Measurements from ENCODE around the gene GPR78. TPM values are rescaled to one million over a fixed set of nuclear protein-coding genes. Genes with fewer than 3 reads are reported as not detected.
"Not testable (repeated sequence)": the region's sequence is repeated elsewhere in the genome, so short reads cannot be mapped to it uniquely, and the experiment has no call there.

Gene GPR78
- polyA plus RNA-seq, 4 donors = 0.32 to 1.8 (median 1.1) TPM

GRCh38 chr4:8560265-8561047, 19.7 kb upstream of the GPR78 start:
- no peak for DNase-seq (ENCODE audit: low read depth in 4 of 4, low spot score in 2 of 4)

DNA sequence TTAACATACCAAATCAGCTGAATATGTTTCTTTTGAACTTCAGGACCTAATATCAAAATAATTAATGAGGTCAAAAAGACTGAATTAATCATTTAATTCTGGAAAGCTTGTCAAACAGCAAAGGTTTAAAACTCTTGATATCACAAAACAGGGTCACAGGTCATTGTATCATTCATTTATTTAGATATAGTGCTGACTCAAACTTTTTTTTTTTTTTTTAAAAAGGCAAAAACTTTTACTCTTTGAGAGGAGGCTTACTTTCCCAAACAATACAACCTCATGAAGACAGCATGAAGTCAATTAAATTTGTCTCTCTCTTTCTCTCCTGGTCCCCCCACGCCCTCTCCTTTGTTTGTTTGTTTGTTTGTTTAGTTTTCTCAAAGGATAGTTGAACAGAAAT, 15.6 kb upstream of the GPR78 start:
- no peak for DNase-seq (ENCODE audit: low read depth in 4 of 4, low spot score in 2 of 4)

DNA sequence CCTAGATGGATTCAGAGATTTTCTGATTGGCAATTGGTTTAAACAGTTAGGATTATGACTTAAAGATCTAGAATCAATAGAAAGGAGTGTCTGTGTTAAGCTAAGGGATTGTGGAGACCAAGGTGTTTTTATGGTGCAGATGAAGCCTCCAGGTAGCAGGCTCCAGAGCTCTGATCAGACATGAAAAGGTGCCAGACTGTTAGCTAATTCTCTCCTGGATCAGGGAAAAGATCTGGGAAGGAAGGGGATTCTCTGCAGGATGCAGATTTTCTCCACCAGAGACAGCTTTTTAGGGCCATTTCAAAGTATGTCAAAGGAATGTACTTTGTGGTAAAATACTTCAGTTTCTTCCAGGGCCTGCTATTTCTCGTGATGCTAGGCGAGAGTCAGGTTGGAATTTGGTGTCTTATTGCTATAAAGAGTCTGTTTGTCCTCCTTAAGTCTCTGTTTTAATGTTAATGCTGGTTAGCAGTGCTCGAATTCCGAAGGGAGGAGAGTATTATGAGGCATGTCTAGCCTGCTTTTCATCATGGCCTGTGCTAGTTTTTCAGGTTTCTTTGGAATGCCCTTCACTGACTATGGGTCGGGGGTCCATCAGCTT, 12.0 kb upstream of the GPR78 start:
- DNase-seq (ENCODE audit: low read depth in 4 of 4, low spot score in 2 of 4) = no peak

DNA sequence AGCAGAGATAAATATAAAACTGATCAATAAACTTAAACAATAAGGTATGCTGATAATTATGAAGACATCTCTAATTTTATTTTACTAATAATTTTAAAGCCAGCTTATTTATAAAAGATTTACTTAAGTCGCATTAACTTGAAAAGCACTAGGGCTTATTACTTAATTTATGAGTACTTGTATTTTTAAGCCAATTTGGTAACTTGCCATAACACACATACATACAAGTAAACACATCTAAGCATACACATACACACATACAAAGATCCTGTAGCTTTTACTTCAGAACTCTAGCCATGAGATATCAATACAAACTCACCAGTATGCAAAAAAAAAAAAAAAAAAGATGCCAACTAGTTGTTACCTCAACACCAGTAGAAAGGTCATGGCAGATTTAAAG, 10.0 kb upstream of the GPR78 start:
- no peak for DNase-seq (ENCODE audit: low read depth in 4 of 4, low spot score in 2 of 4)

- no peak for DNase-seq (ENCODE audit: low read depth in 4 of 4, low spot score in 2 of 4)
These were observed 8.2 kb upstream of the GPR78 start for GRCh38 chr4:8571702-8572685.

GRCh38 chr4:8573266-8573665, 6.9 kb upstream of the GPR78 start:
- no peak for DNase-seq (ENCODE audit: low read depth in 4 of 4, low spot score in 2 of 4)

DNA sequence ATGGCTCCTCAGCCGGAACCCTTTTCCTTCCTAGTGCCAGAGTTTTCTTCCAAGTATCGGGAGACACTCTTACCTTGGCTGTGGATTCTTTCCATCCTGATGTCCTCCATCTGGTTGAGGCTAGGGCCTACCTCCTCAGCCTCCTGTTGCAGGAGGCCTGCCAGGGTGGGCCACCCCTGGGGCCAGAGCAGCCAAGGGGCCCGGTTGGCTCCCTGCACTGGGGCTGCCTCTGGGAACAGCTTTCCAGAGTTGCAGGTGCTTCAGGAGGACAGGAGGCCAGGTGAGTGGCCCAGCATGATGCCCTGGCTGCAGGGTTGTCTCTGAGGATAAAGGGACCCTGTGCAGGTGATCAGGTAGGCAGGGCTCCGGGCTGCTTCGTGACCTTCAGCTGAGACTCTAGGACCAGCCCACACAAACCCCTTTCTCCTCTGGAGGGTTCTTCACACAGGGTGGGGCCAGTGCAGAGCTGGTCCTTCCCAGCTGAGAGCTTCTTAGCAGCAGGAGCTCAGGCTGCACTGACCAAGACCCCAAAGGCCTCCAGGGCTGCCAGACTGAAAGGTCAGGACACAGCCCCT, 5.3 kb upstream of the GPR78 start:
- no peak for DNase-seq (ENCODE audit: low read depth in 4 of 4, low spot score in 2 of 4)

GRCh38 chr4:8575457-8575856, 4.7 kb upstream of the GPR78 start:
- no peak for DNase-seq (ENCODE audit: low read depth in 4 of 4, low spot score in 2 of 4)

DNA sequence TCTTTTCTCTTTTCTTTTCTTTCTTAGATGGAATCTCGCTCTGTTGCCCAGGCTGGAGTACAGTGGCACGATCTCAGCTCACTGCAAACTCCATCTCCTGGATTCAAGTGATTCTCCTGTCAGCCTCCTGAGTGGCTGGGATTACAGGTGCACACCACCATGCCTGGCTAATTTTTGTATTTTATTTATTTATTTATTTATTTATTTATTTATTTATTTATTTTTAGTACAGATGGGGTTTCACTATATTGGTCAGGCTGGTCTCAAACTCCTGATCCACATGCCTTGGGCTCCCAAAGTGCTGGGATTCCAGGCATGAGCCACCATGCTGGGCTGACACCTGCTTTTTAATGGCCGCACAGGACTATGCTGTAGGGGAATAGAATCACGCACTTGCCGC, 3.6 kb upstream of the GPR78 start:
- not testable (repeated sequence) for DNase-seq (ENCODE audit: low read depth in 4 of 4, low spot score in 2 of 4)

DNA sequence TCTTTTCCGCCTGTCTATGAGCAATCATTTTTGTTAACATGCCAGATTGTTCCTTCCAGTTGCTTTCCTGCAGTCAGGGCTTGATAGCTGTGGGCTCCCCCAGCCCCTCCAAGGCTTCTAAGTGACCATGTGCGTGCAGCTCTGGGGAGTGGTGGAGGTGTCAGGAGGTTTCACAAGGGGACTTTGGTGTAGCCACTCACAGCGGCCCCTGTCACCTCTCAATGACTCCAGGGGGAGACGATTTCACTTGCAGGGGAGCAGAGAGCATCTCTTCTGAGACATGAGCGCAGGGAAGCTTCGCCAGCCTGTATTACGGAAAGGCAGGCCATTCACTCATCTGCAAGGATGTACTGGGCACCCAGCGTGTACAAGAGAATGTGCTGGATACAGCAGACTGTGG, 3.1 kb upstream of the GPR78 start:
- DNase-seq (ENCODE audit: low read depth in 4 of 4, low spot score in 2 of 4) = no peak

DNA sequence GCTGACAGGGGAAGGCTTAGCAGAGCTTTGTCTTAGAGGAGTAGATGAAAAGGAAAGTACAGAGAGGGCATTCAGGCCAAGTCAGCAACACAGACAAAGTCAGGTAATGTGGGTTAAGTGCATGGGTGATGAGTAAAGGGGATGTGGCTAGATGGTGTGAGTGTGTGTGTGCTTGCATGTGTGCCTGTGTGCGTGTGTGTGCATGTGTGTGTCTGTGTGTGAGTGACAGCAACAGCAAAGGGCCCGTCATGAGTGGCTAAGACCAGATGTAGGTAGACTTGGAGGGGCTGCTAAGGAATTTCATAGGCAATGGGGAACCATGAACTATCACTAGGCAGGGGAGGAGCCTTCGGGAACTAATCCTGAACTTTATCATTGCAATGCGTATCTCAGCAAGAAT, 2.2 kb upstream of the GPR78 start:
- DNase-seq (ENCODE audit: low read depth in 4 of 4, low spot score in 2 of 4) = no peak

DNA sequence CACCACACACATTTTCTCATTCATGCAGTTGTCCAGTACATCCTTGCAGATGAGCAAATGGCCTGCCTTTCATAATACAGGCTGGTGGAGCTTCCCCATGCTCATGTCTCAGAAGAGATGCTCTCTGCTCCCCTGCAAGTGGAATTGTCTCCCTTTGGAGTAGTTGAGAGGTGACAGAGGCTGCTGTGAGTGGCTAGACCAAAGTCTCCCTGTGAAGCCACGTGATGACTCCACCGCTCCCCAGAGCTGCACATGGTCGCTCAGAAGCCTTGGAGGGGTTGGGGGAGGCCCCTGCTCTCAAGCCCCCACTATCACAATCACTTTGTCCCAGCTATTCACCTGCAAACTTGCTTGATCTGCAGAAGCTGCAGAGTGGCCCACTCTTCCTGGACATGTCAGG, 1.5 kb upstream of the GPR78 start:
- no peak for DNase-seq (ENCODE audit: low read depth in 4 of 4, low spot score in 2 of 4)

DNA sequence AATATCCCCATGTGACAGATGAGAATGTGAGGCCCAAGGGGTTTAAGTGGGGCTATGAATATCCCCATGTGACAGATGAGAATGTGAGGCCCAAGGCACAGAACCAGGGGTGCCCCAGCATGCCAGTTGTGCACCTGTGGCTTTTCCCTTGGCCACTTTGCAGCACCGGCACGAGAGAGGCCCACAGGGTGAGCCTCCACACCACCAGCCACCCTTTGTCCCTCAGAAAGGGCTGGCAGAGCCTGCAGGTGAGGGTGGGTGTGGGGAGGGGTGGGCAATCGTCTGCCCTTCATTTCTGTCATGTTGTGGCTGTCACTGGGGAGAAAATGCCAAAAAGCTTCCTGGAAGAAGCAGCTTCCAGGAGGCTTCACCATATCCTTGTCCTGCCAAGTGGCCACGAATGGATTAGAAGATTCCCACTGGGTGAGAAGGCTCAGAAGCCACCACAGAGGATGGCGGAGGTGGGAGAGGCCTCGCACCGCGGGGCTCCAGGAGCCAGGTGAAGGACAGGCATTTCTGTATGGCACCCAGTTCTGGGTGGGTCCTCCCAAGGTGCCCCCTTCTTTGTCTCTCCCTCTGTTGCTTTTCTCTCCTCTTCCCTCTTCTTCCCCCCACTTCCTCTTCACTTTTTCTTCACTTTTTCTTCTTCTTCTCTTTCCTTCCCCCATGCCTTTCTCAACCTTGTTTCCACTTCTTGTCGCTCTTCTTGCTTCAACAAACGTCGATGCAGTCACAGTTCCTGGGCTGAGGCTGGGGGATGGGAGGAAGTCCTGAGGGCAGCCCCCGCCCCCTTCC, 469 bp upstream of the GPR78 start:
- no peak for DNase-seq (ENCODE audit: low read depth in 4 of 4, low spot score in 2 of 4)

DNA sequence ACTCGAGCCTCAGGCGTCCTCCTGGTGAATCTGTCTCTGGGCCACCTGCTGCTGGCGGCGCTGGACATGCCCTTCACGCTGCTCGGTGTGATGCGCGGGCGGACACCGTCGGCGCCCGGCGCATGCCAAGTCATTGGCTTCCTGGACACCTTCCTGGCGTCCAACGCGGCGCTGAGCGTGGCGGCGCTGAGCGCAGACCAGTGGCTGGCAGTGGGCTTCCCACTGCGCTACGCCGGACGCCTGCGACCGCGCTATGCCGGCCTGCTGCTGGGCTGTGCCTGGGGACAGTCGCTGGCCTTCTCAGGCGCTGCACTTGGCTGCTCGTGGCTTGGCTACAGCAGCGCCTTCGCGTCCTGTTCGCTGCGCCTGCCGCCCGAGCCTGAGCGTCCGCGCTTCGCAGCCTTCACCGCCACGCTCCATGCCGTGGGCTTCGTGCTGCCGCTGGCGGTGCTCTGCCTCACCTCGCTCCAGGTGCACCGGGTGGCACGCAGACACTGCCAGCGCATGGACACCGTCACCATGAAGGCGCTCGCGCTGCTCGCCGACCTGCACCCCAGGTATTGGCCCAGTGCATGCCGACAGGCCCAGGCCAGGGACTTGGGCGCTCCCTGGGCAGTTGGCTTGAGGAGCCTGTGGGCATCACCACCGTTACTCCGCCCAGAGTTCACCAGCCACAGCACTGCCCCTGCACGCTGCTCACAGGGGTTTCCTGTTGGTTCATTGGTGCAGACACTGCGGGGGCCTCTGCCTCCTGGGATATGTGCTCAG, 1.1 kb downstream of the GPR78 start:
- no peak for DNase-seq (ENCODE audit: low read depth in 4 of 4, low spot score in 2 of 4)

DNA sequence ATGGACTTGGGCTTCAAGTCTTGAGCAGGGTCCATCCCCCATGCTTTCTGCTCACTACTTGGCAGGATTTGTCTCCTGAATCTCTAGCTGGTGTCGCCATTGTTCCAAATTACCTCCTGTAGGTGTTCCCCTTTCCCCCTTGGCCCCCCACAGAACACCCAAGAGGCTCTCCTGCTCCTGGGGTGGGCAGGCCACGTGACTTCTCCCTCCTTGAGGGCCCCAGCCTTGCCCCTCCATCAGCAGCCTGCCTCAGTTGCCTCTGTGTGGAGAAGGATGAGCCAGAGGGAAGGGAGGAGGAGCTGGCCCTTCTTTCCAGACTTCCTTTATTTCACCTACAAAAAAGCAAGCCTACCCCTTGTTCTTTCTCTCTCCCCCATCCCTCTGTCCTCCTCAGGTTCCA, 1.8 kb downstream of the GPR78 start:
- no peak for DNase-seq (ENCODE audit: low read depth in 4 of 4, low spot score in 2 of 4)

- DNase-seq (ENCODE audit: low read depth in 4 of 4, low spot score in 2 of 4) = no peak
These were observed 2.2 kb downstream of the GPR78 start for GRCh38 chr4:8582436-8582835.

- no peak for DNase-seq (ENCODE audit: low read depth in 4 of 4, low spot score in 2 of 4)
These were observed 2.9 kb downstream of the GPR78 start for GRCh38 chr4:8582941-8583654.

- no peak for DNase-seq (ENCODE audit: low read depth in 4 of 4, low spot score in 2 of 4)
These were observed 3.4 kb downstream of the GPR78 start for GRCh38 chr4:8583655-8584025.

- no peak for DNase-seq (ENCODE audit: low read depth in 4 of 4, low spot score in 2 of 4)
These were observed 5.0 kb downstream of the GPR78 start for GRCh38 chr4:8585186-8585585.
